CD14-positive monocyte (primary cell): ENCODE data around the gene MALRD1. TPM values are rescaled to one million over a fixed set of nuclear protein-coding genes. Genes with fewer than 3 reads are reported as not detected.

Source experiments
- DNase-seq, 3 donors: peaks; one replicate each; pipeline ENCODE4 v3.0.0-alpha.2; 2011 to 2022
- H2AFZ ChIP-seq: 2 replicates; pipeline ENCODE4 v1.6.0; 2012; ENCODE audit warnings: mild to moderate bottlenecking, low read depth, low read length, inconsistent platforms; ENCODE audit not compliant: insufficient read depth, poor library complexity, severe bottlenecking
- H3K27ac ChIP-seq, 2 donors: 1 replicate in 1 of 2; 2 replicates in 1 of 2; pipeline ENCODE4 v1.5.1; 2012 to 2013; ENCODE audit warnings: low read length in 2 of 2, control low read depth in 1 of 2, inconsistent platforms in 1 of 2, low read depth in 1 of 2, mild to moderate bottlenecking in 1 of 2
- H3K27me3 ChIP-seq, 2 donors: one replicate each; pipeline versions ENCODE4 v1.6.0 to v1.6.1; 2011 to 2013; ENCODE audit warnings: low read length in 2 of 2; ENCODE audit not compliant: control insufficient read depth in 2 of 2, insufficient read depth in 2 of 2
- H3K36me3 ChIP-seq, 2 donors: replicated peaks in 1 of 2; 1 replicate in 1 of 2; 2 replicates in 1 of 2; pipeline versions ENCODE4 v1.5.1 to v1.6.1; 2012 to 2013; ENCODE audit warnings: low read length in 2 of 2, control low read depth in 1 of 2, inconsistent platforms in 1 of 2, mild to moderate bottlenecking in 1 of 2; ENCODE audit not compliant: insufficient read depth in 2 of 2, control insufficient read depth in 1 of 2
- H3K4me1 ChIP-seq, 2 donors: 1 replicate in 1 of 2; 2 replicates in 1 of 2; pipeline versions ENCODE4 v1.5.1 to v1.6.1; 2012 to 2013; ENCODE audit warnings: low read length in 2 of 2, control low read depth in 1 of 2, inconsistent platforms in 1 of 2, mild to moderate bottlenecking in 1 of 2, moderate library complexity in 1 of 2; ENCODE audit not compliant: insufficient read depth in 2 of 2, control insufficient read depth in 1 of 2
- H3K4me2 ChIP-seq: replicated peaks from 2 replicates; pipeline ENCODE3; 2012; ENCODE audit warnings: low read length, moderate library complexity, mild to moderate bottlenecking; ENCODE audit not compliant: poor library complexity, severe bottlenecking; ENCODE audit errors: extremely low read depth
- H3K4me3 ChIP-seq, 3 experiments: fragments of 200-600 bp in 1 of 3; sonication (generic) in 1 of 3; replicated peaks in 1 of 3; 1 replicate in 2 of 3; 2 replicates in 1 of 3; pipeline ENCODE4 v1.5.1; 2011 to 2013; ENCODE audit warnings: low read length in 3 of 3, mild to moderate bottlenecking in 3 of 3, control low read depth in 2 of 3, low read depth in 2 of 3, inconsistent platforms in 1 of 3, moderate library complexity in 1 of 3
- H3K79me2 ChIP-seq: 2 replicates; pipeline ENCODE4 v1.6.0; 2012; ENCODE audit warnings: mild to moderate bottlenecking, control low read depth, inconsistent platforms, low read length, moderate library complexity; ENCODE audit not compliant: insufficient read depth
- H3K9ac ChIP-seq: 2 replicates; pipeline ENCODE4 v1.6.0; 2017; ENCODE audit warnings: low read length, mild to moderate bottlenecking; ENCODE audit not compliant: insufficient read depth, poor library complexity, severe bottlenecking
- H3K9me3 ChIP-seq, 2 donors: replicated peaks in 1 of 2; 1 replicate in 1 of 2; 2 replicates in 1 of 2; pipeline versions ENCODE4 v1.5.1 to v1.6.1; 2012 to 2013; ENCODE audit warnings: low read length in 2 of 2, control low read depth in 1 of 2; ENCODE audit not compliant: control insufficient read depth in 1 of 2, insufficient read depth in 1 of 2
- H4K20me1 ChIP-seq: 2 replicates; pipeline ENCODE4 v1.6.0; 2012; ENCODE audit warnings: mild to moderate bottlenecking, low read length, control low read depth, moderate library complexity; ENCODE audit not compliant: insufficient read depth
- H3K27ac Mint-ChIP-seq, 7 donors: one replicate each; pipeline ENCODE4 v1.8.0; 2020; ENCODE audit warnings: mild to moderate bottlenecking in 7 of 7, mixed read lengths in 7 of 7, moderate library complexity in 6 of 7, inconsistent platforms in 2 of 7
- H3K27me3 Mint-ChIP-seq, 3 donors: one replicate each; pipeline ENCODE4 v1.8.0; 2021 to 2022; ENCODE audit warnings: low read depth in 3 of 3, mild to moderate bottlenecking in 3 of 3, mixed read lengths in 3 of 3, moderate library complexity in 3 of 3, inconsistent platforms in 1 of 3
- H3K36me3 Mint-ChIP-seq, 2 donors: one replicate each; pipeline ENCODE4 v1.8.0; 2020; ENCODE audit warnings: mixed read lengths in 2 of 2, inconsistent platforms in 1 of 2, mild to moderate bottlenecking in 1 of 2
- H3K4me1 Mint-ChIP-seq: one replicate; pipeline ENCODE4 v1.8.0; 2020; ENCODE audit warnings: mild to moderate bottlenecking, mixed read lengths
- H3K4me3 Mint-ChIP-seq, 2 donors: one replicate each; pipeline ENCODE4 v1.8.0; 2020; ENCODE audit warnings: mild to moderate bottlenecking in 2 of 2, mixed read lengths in 2 of 2, moderate library complexity in 1 of 2
- H3K9me3 Mint-ChIP-seq, 7 donors: one replicate each; pipeline ENCODE4 v1.8.0; 2020 to 2022; ENCODE audit warnings: mixed read lengths in 7 of 7, mild to moderate bottlenecking in 6 of 7, moderate library complexity in 6 of 7, inconsistent platforms in 2 of 7
- WGBS: methylation state at CpG from one replicate; pipeline ENCODE4 v1.1.5; 2013; ENCODE audit warnings: missing lambda C conversion rate; ENCODE audit not compliant: insufficient coverage; 5-methylcytosine and 5-hydroxymethylcytosine counted together
- intact Hi-C, 2 donors: fragments of 100-400 bp; cut with micrococcal nuclease; formaldehyde crosslinking; loops; one replicate each; pipeline versions ENCODE4 v1.15.0 to v1.15.1; 2023
- polyA plus RNA-seq, 3 donors: library from polyadenylated mRNA; depleted of rRNA in 1 of 3; unstranded in 2 of 3; stranded (reverse) in 1 of 3; fragments of 300-500 nt in 2 of 3; fragments of >200 nt in 1 of 3; fragmentation: Illumina TruSeq in 2 of 3; gene quantifications; 1 replicate in 2 of 3; 2 replicates in 1 of 3; pipeline ENCODE4 v1.2.3, GENCODE V29; 2012 to 2021
- TF ChIP-seq, protein P1 (sequence below): fragments of 200-600 bp; IDR thresholded peaks from one replicate; pipeline ENCODE4 v1.8.0; 2022; ENCODE audit warnings: antibody characterized with exemption, mild to moderate bottlenecking

MALRD1 gene
- polyA plus RNA-seq, 3 donors: not detected

- Mint-ChIP-seq H3K4me1 (peaks cover 22% of the 10 kb centered on the region), H3K27me3 (peaks cover 0 to 3% (median 1%) of the 10 kb centered on the region in 3 donors), H3K36me3 (no peaks in the 10 kb centered on the region), H3K27ac (peak overlapping the region in 1 of 7 donors; percentile 56), H3K9me3 (peaks cover 0 to 5% (median 1%) of the 10 kb centered on the region in 7 donors), H3K4me3 (peak overlapping the region; percentile 65 to 94)
- Histone ChIP-seq H3K27me3 (no peaks in the 10 kb centered on the region), H3K36me3 (no peaks in the 10 kb centered on the region), H3K4me2 (peak overlapping the region; percentile 66), H3K9me3 (no peaks in the 10 kb centered on the region), H3K4me3 (peak overlapping the region in 2 of 3 experiments; percentile 16 to 62), H3K9ac (peak overlapping the region; percentile 51), H3K79me2 (no peaks in the 10 kb centered on the region), H3K27ac (no peak overlapping the region), H3K4me1 (no peaks in the 10 kb centered on the region), H2AFZ (peak overlapping the region; percentile 73), H4K20me1 (no peaks in the 10 kb centered on the region)
- peak in 1 of 3 donors; percentile 4 for DNase-seq
- intact Hi-C loops: no loop called here
- 38% methylated on average over 19 of the region's 23 CpGs for WGBS
- TF ChIP-seq, protein P1, sequence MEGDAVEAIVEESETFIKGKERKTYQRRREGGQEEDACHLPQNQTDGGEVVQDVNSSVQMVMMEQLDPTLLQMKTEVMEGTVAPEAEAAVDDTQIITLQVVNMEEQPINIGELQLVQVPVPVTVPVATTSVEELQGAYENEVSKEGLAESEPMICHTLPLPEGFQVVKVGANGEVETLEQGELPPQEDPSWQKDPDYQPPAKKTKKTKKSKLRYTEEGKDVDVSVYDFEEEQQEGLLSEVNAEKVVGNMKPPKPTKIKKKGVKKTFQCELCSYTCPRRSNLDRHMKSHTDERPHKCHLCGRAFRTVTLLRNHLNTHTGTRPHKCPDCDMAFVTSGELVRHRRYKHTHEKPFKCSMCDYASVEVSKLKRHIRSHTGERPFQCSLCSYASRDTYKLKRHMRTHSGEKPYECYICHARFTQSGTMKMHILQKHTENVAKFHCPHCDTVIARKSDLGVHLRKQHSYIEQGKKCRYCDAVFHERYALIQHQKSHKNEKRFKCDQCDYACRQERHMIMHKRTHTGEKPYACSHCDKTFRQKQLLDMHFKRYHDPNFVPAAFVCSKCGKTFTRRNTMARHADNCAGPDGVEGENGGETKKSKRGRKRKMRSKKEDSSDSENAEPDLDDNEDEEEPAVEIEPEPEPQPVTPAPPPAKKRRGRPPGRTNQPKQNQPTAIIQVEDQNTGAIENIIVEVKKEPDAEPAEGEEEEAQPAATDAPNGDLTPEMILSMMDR: no peak
Measured at GRCh38 chr10:19488592-19489280, 440.1 kb downstream of the MALRD1 start.

GRCh38 chr10:19491166-19491565 lies 442.6 kb downstream of the MALRD1 start:
- Mint-ChIP-seq H3K4me1 (peaks cover 22% of the 10 kb centered on the region), H3K27me3 (peaks cover 0 to 4% (median 3%) of the 10 kb centered on the region in 3 donors), H3K36me3 (no peaks in the 10 kb centered on the region), H3K9me3 (peaks cover 0 to 5% (median 3%) of the 10 kb centered on the region in 7 donors), H3K4me3 (no peak overlapping the region), H3K27ac (no peak overlapping the region)
- Histone ChIP-seq H3K4me1 (no peaks in the 10 kb centered on the region), H3K4me2 (no peak overlapping the region), H3K4me3 (no peak overlapping the region), H3K36me3 (no peaks in the 10 kb centered on the region), H3K27me3 (no peaks in the 10 kb centered on the region), H3K79me2 (no peaks in the 10 kb centered on the region), H3K27ac (no peak overlapping the region), H2AFZ (no peak overlapping the region), H3K9me3 (no peaks in the 10 kb centered on the region), H4K20me1 (no peaks in the 10 kb centered on the region), H3K9ac (no peak overlapping the region)
- 100% methylated on average over 2 of the region's 2 CpGs for WGBS
- DNase-seq: peak; percentile 7 to 45 (median 9)
- TF ChIP-seq, protein P1: no peak
- intact Hi-C loops: no loop called here
